ENCODE data around the gene HDAC7. TPM values are rescaled to one million over a fixed set of nuclear protein-coding genes. Genes with fewer than 3 reads are reported as not detected.

The HDAC7 gene
- total RNA-seq, 3 donors from 2014 or later (not counting 1 experiment from before 2014, with no cell fraction given) = 141 to 235 (median 147) TPM

- Histone ChIP-seq H3K4me1 (ENCODE audit: control insufficient read depth, insufficient read depth, low read length) (peaks cover 24% of the 10 kb centered on the region), H3K27ac (ENCODE audit: low read length) (no peak overlapping the region), H3K27me3 (ENCODE audit: control insufficient read depth, insufficient read depth, low read length) (no peaks in the 10 kb centered on the region), H3K36me3 (ENCODE audit: control insufficient read depth, insufficient read depth, low read length) (peaks cover 74% of the 10 kb centered on the region), H3K4me3 (ENCODE audit: low read length) (no peak overlapping the region), H3K9me3 (ENCODE audit: control insufficient read depth, insufficient read depth, low read length) (no peaks in the 10 kb centered on the region)
- DNase-seq (no peak), ATAC-seq (no peak)
- intact Hi-C loops (cut with micrococcal nuclease) = no loop called here
- H3K4me3 Mint-ChIP-seq = no peak overlapping the region
- no peaks in the 10 kb centered on the region for H3K27me3 Mint-ChIP-seq (ENCODE audit: low read depth in 2 of 2)
- no peak for TF ChIP-seq CTCF (IDR thresholded peaks at IDR 0.05)
- H3K36me3 Mint-ChIP-seq = no peaks in the 10 kb centered on the region
- WGBS (ENCODE audit: insufficient coverage) = 97% methylated on average over 21 of the region's 21 CpGs
- H3K4me1 Mint-ChIP-seq = peaks cover 7 to 22% of the 10 kb centered on the region in 2 donors
- no peak overlapping the region for H3K27ac Mint-ChIP-seq
- no peaks in the 10 kb centered on the region for H3K9me3 Mint-ChIP-seq
Observed at GRCh38 chr12:47795121-47795813, 24.4 kb downstream of the HDAC7 start.

GRCh38 chr12:47794679-47795078, 25.0 kb downstream of the HDAC7 start:
- H3K4me1 ChIP-seq (ENCODE audit: control insufficient read depth, insufficient read depth, low read length) = peaks cover 18% of the 10 kb centered on the region
- DNase-seq (no peak), ATAC-seq (no peak)
- no peaks in the 10 kb centered on the region for H3K9me3 ChIP-seq (ENCODE audit: control insufficient read depth, insufficient read depth, low read length)
- peaks cover 7 to 18% of the 10 kb centered on the region in 2 donors for H3K4me1 Mint-ChIP-seq
- no peak overlapping the region for H3K4me3 Mint-ChIP-seq
- H3K36me3 Mint-ChIP-seq = no peaks in the 10 kb centered on the region
- H3K36me3 ChIP-seq (ENCODE audit: control insufficient read depth, insufficient read depth, low read length) = peaks cover 79% of the 10 kb centered on the region
- TF ChIP-seq CTCF (IDR thresholded peaks at IDR 0.05) = no peak
- no peaks in the 10 kb centered on the region for H3K27me3 Mint-ChIP-seq (ENCODE audit: low read depth in 2 of 2)
- H3K9me3 Mint-ChIP-seq = no peaks in the 10 kb centered on the region
- WGBS (ENCODE audit: insufficient coverage) = 98% methylated on average over 9 of the region's 9 CpGs
- H3K27ac ChIP-seq (ENCODE audit: low read length) = no peak overlapping the region
- intact Hi-C loops (cut with micrococcal nuclease) = no loop called here
- H3K27me3 ChIP-seq (ENCODE audit: control insufficient read depth, insufficient read depth, low read length) = no peaks in the 10 kb centered on the region
- no peak overlapping the region for H3K4me3 ChIP-seq (ENCODE audit: low read length)
- H3K27ac Mint-ChIP-seq = no peak overlapping the region

GRCh38 chr12:47793015-47793681, 26.6 kb downstream of the HDAC7 start:
- Mint-ChIP-seq H3K27me3 (ENCODE audit: low read depth in 2 of 2) (no peaks in the 10 kb centered on the region), H3K36me3 (peaks cover 8% of the 10 kb centered on the region), H3K4me1 (peaks cover 7 to 8% of the 10 kb centered on the region in 2 donors), H3K4me3 (no peak overlapping the region), H3K27ac (no peak overlapping the region), H3K9me3 (no peaks in the 10 kb centered on the region)
- intact Hi-C loops (cut with micrococcal nuclease) = no loop called here
- no peak for TF ChIP-seq CTCF (IDR thresholded peaks at IDR 0.05)
- Histone ChIP-seq H3K4me3 (ENCODE audit: low read length) (no peak overlapping the region), H3K27ac (ENCODE audit: low read length) (no peak overlapping the region), H3K4me1 (ENCODE audit: control insufficient read depth, insufficient read depth, low read length) (peaks cover 7% of the 10 kb centered on the region), H3K36me3 (ENCODE audit: control insufficient read depth, insufficient read depth, low read length) (peaks cover 89% of the 10 kb centered on the region), H3K9me3 (ENCODE audit: control insufficient read depth, insufficient read depth, low read length) (no peaks in the 10 kb centered on the region), H3K27me3 (ENCODE audit: control insufficient read depth, insufficient read depth, low read length) (no peaks in the 10 kb centered on the region)
- DNase-seq (no peak), ATAC-seq (no peak)
- 94% methylated on average over 15 of the region's 15 CpGs for WGBS (ENCODE audit: insufficient coverage)

Measured in natural killer cell (primary cell).